Measurements from ENCODE around the gene XPO6. TPM values are rescaled to one million over a fixed set of nuclear protein-coding genes. Genes with fewer than 3 reads are reported as not detected.
"Not testable (repeated sequence)": the region's sequence is repeated elsewhere in the genome, so short reads cannot be mapped to it uniquely, and the experiment has no call there.

The XPO6 gene
- total and polyA plus RNA-seq, 2 of the 13 experiments (the other 11 are each of a cell fraction or from before 2014, with no cell fraction given), result 109 to 129 TPM

- 100% methylated on average over 6 of the region's 6 CpGs for WGBS (ENCODE audit: low lambda C conversion rate)
- H3K27me3 ChIP-seq (ENCODE audit: control insufficient read depth in 1 of 2, insufficient read depth in 2 of 2, low read length in 2 of 2); FAIRE-seq; POLR2A ChIA-PET; DNase-seq (ENCODE audit: low spot score); BruUV-seq (replicated peaks); ATAC-seq; H3K4me3 ChIP-seq (replicated peaks in 1 of 3; ENCODE audit: insufficient read depth in 1 of 3, low read depth in 2 of 3, low read length in 3 of 3); H3K27ac ChIP-seq (ENCODE audit: extremely low read length, insufficient read depth, low read length); H2AFZ ChIP-seq (ENCODE audit: low read length); H3K4me1 ChIP-seq (ENCODE audit: insufficient read depth, low read length); H3K79me2 ChIP-seq (ENCODE audit: insufficient read depth, low read length); H3K9ac ChIP-seq (ENCODE audit: insufficient read depth, low read depth, low read length); H3K4me2 ChIP-seq (ENCODE audit: low read depth, low read length); in situ Hi-C loops (cut with HindIII; ENCODE audit: extremely low pct_ligation_motif_present, low pct_unique_long_range_greater_than_20kb); CTCF ChIA-PET (ENCODE audit: low intra/inter-chr PET ratio, low total read pairs); intact Hi-C loops (cut with micrococcal nuclease; ENCODE audit: unreplicated experiment); H3K9me3 ChIP-seq (ENCODE audit: low read length); H4K20me1 ChIP-seq (ENCODE audit: insufficient read depth, low read length): not testable (repeated sequence)
- peaks cover 20 to 78% of the 10 kb centered on the region in 2 experiments for H3K36me3 ChIP-seq (replicated peaks in 1 of 2; ENCODE audit: control insufficient read depth in 1 of 2, insufficient read depth in 2 of 2, low read length in 2 of 2)
Observed at GRCh38 chr16:28115866-28116265, 95.9 kb downstream of the XPO6 start.

GRCh38 chr16:28112908-28113307 lies 98.9 kb downstream of the XPO6 start:
- Histone ChIP-seq H3K9ac (ENCODE audit: insufficient read depth, low read depth, low read length) (no peak overlapping the region), H3K4me3 (replicated peaks in 1 of 3; ENCODE audit: insufficient read depth in 1 of 3, low read depth in 2 of 3, low read length in 3 of 3) (no peak overlapping the region), H3K36me3 (replicated peaks in 1 of 2; ENCODE audit: control insufficient read depth in 1 of 2, insufficient read depth in 2 of 2, low read length in 2 of 2) (peaks cover 32 to 81% of the 10 kb centered on the region in 2 experiments), H3K27me3 (ENCODE audit: control insufficient read depth in 1 of 2, insufficient read depth in 2 of 2, low read length in 2 of 2) (no peaks in the 10 kb centered on the region), H4K20me1 (ENCODE audit: insufficient read depth, low read length) (no peaks in the 10 kb centered on the region; the same call in 1 of the 2 replicates), H3K79me2 (ENCODE audit: insufficient read depth, low read length) (no peaks in the 10 kb centered on the region), H3K9me3 (ENCODE audit: low read length) (no peaks in the 10 kb centered on the region), H3K4me1 (ENCODE audit: insufficient read depth, low read length) (no peaks in the 10 kb centered on the region), H2AFZ (ENCODE audit: low read length) (no peak overlapping the region), H3K27ac (ENCODE audit: extremely low read length, insufficient read depth, low read length) (no peak overlapping the region), H3K4me2 (ENCODE audit: low read depth, low read length) (no peak overlapping the region)
- FAIRE-seq (no peak), ATAC-seq (no peak), DNase-seq (ENCODE audit: low spot score) (no peak)
- TF ChIP-seq HHEX (CRISPR knock-in tag; IDR thresholded peaks at IDR 0.05) (no peak), ZBTB25 (CRISPR knock-in tag; IDR thresholded peaks at IDR 0.05) (no peak)
- 99% methylated on average over 9 of the region's 10 CpGs for WGBS (ENCODE audit: low lambda C conversion rate)
- ChIA-PET POLR2A (no interaction called here), CTCF (ENCODE audit: low intra/inter-chr PET ratio, low total read pairs) (no interaction called here)
- intact Hi-C loops (cut with micrococcal nuclease; ENCODE audit: unreplicated experiment), result no loop called here
- no TSS peak for BruUV-seq (replicated peaks)
- in situ Hi-C loops (cut with HindIII; ENCODE audit: extremely low pct_ligation_motif_present, low pct_unique_long_range_greater_than_20kb), result no loop called here
